Measurements from ENCODE around the gene PALLD. TPM values are rescaled to one million over a fixed set of nuclear protein-coding genes. Genes with fewer than 3 reads are reported as not detected.

PALLD gene
- total and polyA plus RNA-seq, 2 of the 8 experiments (the other 6 are each of a cell fraction or from before 2014, with no cell fraction given) = 10.5 to 25.0 TPM

GRCh38 chr4:168608771-168609170, 111.9 kb downstream of the PALLD start (continued):
- TF ChIP-seq JUN (IDR thresholded peaks at IDR 0.05; ENCODE audit: low read depth, low read length) = no peak

Measured in H1 (cell line).